GM12874 (cell line): ENCODE measurements around the gene LRFN2.

ENCODE experiments used
- CTCF ChIP-seq: IDR thresholded peaks from 2 replicates; pipeline ENCODE4 v1.5.1; 2011; ENCODE audit warnings: low read depth, mild to moderate bottlenecking, control low read depth, low read length, moderate library complexity; ENCODE audit not compliant: insufficient read depth

Gene LRFN2

DNA sequence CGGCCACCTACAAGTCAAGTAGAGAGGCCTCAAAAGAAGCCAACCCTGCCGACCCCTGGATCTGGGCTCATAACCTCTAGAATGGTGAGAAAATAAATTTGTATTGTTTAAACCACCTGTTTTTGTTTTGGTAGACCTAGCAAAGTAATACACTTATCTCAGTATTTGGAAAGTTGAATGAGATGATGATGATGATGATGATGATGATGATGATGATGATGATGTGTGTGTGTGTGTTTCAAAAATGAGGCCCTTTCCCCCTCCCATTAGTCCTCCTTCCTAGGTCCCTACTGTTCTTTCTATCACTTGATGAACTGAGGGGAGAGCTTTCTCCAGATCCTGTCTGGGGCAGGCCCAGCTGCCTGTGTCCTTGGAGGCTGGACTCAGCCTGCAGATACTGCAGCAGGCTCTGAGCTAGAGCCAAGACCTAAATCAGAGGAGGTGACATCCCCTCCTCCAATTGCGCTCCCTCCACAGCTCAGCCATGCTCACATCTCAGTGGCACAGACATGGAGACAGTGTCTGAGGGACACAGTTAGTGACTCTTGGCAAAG is 120.1 kb downstream of the LRFN2 start:
- no peak for TF ChIP-seq CTCF

- no peak for TF ChIP-seq CTCF
Measured at GRCh38 chr6:40461643-40462042, 125.5 kb downstream of the LRFN2 start.

DNA sequence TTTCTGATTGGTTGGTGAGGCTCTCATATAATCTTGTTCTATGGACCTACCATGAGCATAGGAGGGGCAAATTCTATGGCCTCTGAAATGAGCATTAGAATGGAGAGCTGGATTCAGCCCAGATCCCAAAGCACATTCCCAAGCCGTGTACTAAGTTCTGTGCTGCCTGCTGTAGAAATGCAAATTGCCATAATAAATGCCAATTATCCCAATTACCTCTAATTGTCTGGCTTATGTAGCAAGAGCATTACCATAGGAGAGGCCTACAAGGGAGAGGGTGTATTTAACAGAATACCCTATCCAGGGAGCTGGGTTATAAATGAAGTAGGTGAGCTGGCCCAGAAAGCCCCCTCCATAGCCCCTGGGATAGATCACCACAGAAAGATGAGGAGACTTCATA is 126.8 kb downstream of the LRFN2 start:
- no peak for TF ChIP-seq CTCF

- no peak for TF ChIP-seq CTCF
Measured at GRCh38 chr6:40457261-40457660, 129.9 kb downstream of the LRFN2 start.

- no peak for TF ChIP-seq CTCF
Measured at GRCh38 chr6:40456390-40457013, 130.7 kb downstream of the LRFN2 start.

DNA sequence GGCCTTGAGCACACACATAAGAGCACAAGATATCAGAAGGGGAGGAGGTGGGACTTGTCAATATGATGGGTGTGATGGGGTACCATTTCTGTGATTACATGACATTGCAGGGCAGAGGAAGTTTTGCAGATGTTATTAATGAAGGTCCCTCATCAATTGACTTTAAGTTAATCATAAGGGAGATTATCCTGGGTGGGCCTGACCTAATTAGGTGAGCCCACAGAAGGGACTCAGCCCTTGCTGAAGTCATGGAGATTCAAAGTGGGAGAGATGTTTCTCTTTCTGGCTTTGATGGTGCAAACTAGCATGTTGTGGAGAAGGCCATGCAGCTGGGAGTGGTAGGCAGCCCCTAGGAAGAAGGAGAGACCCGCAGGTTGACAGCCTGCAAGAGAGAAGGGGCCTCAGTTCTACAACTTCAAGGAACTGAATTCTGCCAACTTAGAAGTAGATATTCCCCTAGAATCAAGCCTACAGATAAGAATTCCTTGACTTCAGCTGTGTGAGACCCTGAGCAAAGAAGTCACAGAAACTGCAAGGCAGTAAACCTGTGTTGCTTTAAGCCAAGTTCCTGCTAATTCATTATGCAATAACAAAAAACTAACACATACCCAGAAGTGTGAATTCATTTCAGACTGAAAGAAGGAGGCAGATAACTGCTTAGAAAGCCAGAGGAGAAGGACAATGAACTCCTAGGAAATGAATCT is 131.3 kb downstream of the LRFN2 start:
- no peak for TF ChIP-seq CTCF

DNA sequence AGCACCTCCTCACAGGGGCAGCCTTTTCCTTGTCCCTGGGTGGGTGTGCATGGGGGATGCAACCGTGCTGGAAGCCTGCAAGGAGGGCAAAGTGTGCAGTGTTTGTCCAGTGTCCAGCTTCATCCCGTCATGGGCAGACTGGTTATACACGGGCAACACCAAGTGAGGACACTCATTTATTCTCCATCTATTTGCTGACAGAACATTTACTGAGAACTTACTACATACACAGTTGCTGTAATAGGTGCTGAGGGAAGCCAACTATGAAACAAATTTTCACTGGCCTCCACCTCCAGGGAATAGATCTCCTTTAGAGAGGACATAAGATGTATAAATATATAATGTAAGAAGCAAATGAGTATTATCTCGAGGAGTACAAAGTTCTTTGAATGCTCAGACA is 136.7 kb downstream of the LRFN2 start:
- TF ChIP-seq CTCF, result no peak
